ENCODE results near the gene RHBDF1. TPM values are rescaled to one million over a fixed set of nuclear protein-coding genes. Genes with fewer than 3 reads are reported as not detected.

The RHBDF1 gene
- total and polyA plus RNA-seq, 9 of the 15 experiments (the other 6 are each of a cell fraction or from before 2014, with no cell fraction given), result 1.0 to 8.2 (median 4.2) TPM

GRCh38 chr16:117379-118365, 45.2 kb upstream of the RHBDF1 start (continued):
- peak; percentile 69; the same call in 1 of the 2 replicates for TF ChIP-seq ZNF583 (CRISPR knock-in tag; IDR thresholded peaks at IDR 0.05)
- no peak for TF ChIP-seq TFE3 (CRISPR knock-in tag; IDR thresholded peaks at IDR 0.05)
- TF ChIP-seq BCOR (IDR thresholded peaks at IDR 0.05), result no peak
- TF ChIP-seq TEAD1 (CRISPR knock-in tag; IDR thresholded peaks at IDR 0.05), result no peak
- no peak for TF ChIP-seq ZNF239 (CRISPR knock-in tag; IDR thresholded peaks at IDR 0.05)
- TF ChIP-seq SAP30 (IDR thresholded peaks at IDR 0.05; ENCODE audit: borderline replicate concordance, insufficient read depth, low read depth, low read length, poor library complexity, severe bottlenecking), result no peak
- TF ChIP-seq BRF2 (IDR thresholded peaks at IDR 0.05; ENCODE audit: borderline replicate concordance, insufficient read depth, insufficient read length), result no peak
- no peak for TF ChIP-seq MTF1 (CRISPR knock-in tag; IDR thresholded peaks at IDR 0.05; ENCODE audit: borderline replicate concordance)
- TF ChIP-seq TAF7 (tag; IDR thresholded peaks at IDR 0.05), result no peak
- TF ChIP-seq GATA2 (CRISPR knock-in tag; IDR thresholded peaks at IDR 0.05), result no peak
- TF ChIP-seq MNT (conservative IDR thresholded peaks at IDR 0.05), result no peak
- no peak for TF ChIP-seq ZBED1 (IDR thresholded peaks at IDR 0.05)
- 0 out of 2 replicates have a peak, but pooled peaks have one; percentile 24 for TF ChIP-seq POLR2G (IDR thresholded peaks at IDR 0.05; ENCODE audit: low read depth, low read length)
- TF ChIP-seq CTBP1 (IDR thresholded peaks at IDR 0.05; ENCODE audit: borderline replicate concordance), result peak; percentile 39; the same call in 1 of the 2 replicates
- TF ChIP-seq PPARD (CRISPR knock-in tag; IDR thresholded peaks at IDR 0.05), result no peak
- no peak for TF ChIP-seq XRCC5 (IDR thresholded peaks at IDR 0.05; ENCODE audit: low read depth, low read length)
- no peak for TF ChIP-seq MAFG (tag; conservative IDR thresholded peaks at IDR 0.05)
- 0 out of 2 replicates have a peak, but pooled peaks have one; percentile 29 for TF ChIP-seq SMAD4 (CRISPR knock-in tag; conservative IDR thresholded peaks at IDR 0.05)
- peak; percentile 36 to 67 for TF ChIP-seq RAD21 (CRISPR knock-in tag; conservative IDR thresholded peaks at IDR 0.05 in 1 of 2, IDR thresholded peaks at IDR 0.05 in 1 of 2)
- TF ChIP-seq BHLHE40 (IDR thresholded peaks at IDR 0.05; ENCODE audit: low read length), result no peak
- no peak for TF ChIP-seq ZBTB5 (IDR thresholded peaks at IDR 0.05)
